ENCODE results near the gene CACNA1E. TPM values are rescaled to one million over a fixed set of nuclear protein-coding genes. Genes with fewer than 3 reads are reported as not detected.

Gene CACNA1E
- total RNA-seq, 1 experiment from 2014 or later = 0.46 TPM

- H3K23me2 ChIP-seq (ENCODE audit: insufficient read length, low read depth, low read length, poor library complexity, severe bottlenecking) = no peaks in the 10 kb centered on the region
- H3T11ph ChIP-seq (ENCODE audit: low read length) = no peak overlapping the region
- H3K27ac ChIP-seq (ENCODE audit: insufficient read length, low read depth, low read length) = no peak overlapping the region
- no peaks in the 10 kb centered on the region for H4K20me1 ChIP-seq (ENCODE audit: control insufficient read depth, insufficient read depth, insufficient read length)
- no peaks in the 10 kb centered on the region; the same call in 1 of the 2 replicates for H3K27me3 Mint-ChIP-seq (ENCODE audit: low read depth)
- no peak overlapping the region for H2AFZ ChIP-seq (ENCODE audit: low read length)
- H3K9ac ChIP-seq (ENCODE audit: extremely low read depth, insufficient read length, low read length) = no peak overlapping the region
- H3K4me2 ChIP-seq (ENCODE audit: insufficient read depth, insufficient read length, low read length) = no peak overlapping the region
- no peak overlapping the region for H4K91ac ChIP-seq (ENCODE audit: insufficient read length, low read depth, low read length)
- no peak overlapping the region for H3K56ac ChIP-seq (ENCODE audit: insufficient read length, low read depth, low read length)
- no peaks in the 10 kb centered on the region for H3K79me2 ChIP-seq (ENCODE audit: insufficient read depth, low read length)
- H3K4ac ChIP-seq (ENCODE audit: low read depth, low read length) = no peak overlapping the region
- no peak overlapping the region for H2BK20ac ChIP-seq (ENCODE audit: low read depth, low read length, poor library complexity, severe bottlenecking)
- H4K5ac ChIP-seq (ENCODE audit: insufficient read length, low read depth, low read length) = no peak overlapping the region
- peak overlapping the region in 2 of 3 experiments; percentile 35 to 45; a peak in 3 of 7 replicates for H3K27ac Mint-ChIP-seq
- no peak overlapping the region for H2AK5ac ChIP-seq (ENCODE audit: insufficient read length, low read length)
- H3K79me1 ChIP-seq (ENCODE audit: insufficient read depth, low read depth, low read length, poor library complexity, severe bottlenecking) = no peaks in the 10 kb centered on the region
- no peaks in the 10 kb centered on the region for H3K9me3 ChIP-seq (ENCODE audit: control insufficient read depth, low read depth, low read length)
- no peaks in the 10 kb centered on the region for H3K4me1 ChIP-seq (ENCODE audit: insufficient read depth, low read length)
- no peaks in the 10 kb centered on the region for H3K36me3 Mint-ChIP-seq (ENCODE audit: insufficient read depth in 1 of 3, low read depth in 3 of 3)
- no peak overlapping the region for H3K18ac ChIP-seq (ENCODE audit: insufficient read length, low read depth, low read length)
- TF ChIP-seq CTCF (conservative IDR thresholded peaks at IDR 0.05) = no peak
- peak overlapping the region in 1 of 2 experiments; percentile 32; a peak in 1 of 5 replicates for H3K4me3 Mint-ChIP-seq
- H3K9me3 Mint-ChIP-seq = no peaks in the 10 kb centered on the region; a peak in 1 of 5 replicates
- no peak overlapping the region for H2BK12ac ChIP-seq (ENCODE audit: insufficient read length, low read depth, low read length)
- no peaks in the 10 kb centered on the region for H3K27me3 ChIP-seq (ENCODE audit: insufficient read depth, low read length)
- no peak overlapping the region for H3K23ac ChIP-seq (ENCODE audit: insufficient read length, low read depth, low read length)
- H2BK120ac ChIP-seq (ENCODE audit: low read depth, low read length, poor library complexity, severe bottlenecking) = no peak overlapping the region
- H2BK5ac ChIP-seq (ENCODE audit: insufficient read length, low read length) = no peak overlapping the region
- no peak overlapping the region for H4K8ac ChIP-seq (replicated peaks; ENCODE audit: insufficient read length, low read depth, low read length)
- H3K4me1 Mint-ChIP-seq = peaks cover 20 to 27% of the 10 kb centered on the region in 2 experiments
- WGBS (ENCODE audit: extremely low coverage, insufficient read length, low lambda C conversion rate) = no CpG with 5 or more reads among the region's 6 CpGs
- no peak overlapping the region; the same call in 1 of the 2 replicates for H3K14ac ChIP-seq (ENCODE audit: insufficient read depth, low read length)
- H2BK15ac ChIP-seq (ENCODE audit: low read depth, low read length) = no peak overlapping the region
- peak; percentile 20 for DNase-seq
Observed at GRCh38 chr1:181592255-181592859, 109.0 kb downstream of the CACNA1E start.
